ENCODE data around the gene GSTK1.

The GSTK1 gene

GRCh38 chr7:143290293-143290692, 27.1 kb downstream of the GSTK1 start:
- no peak overlapping the region for H3K4me3 ChIP-seq (ENCODE audit: low read depth, low read length)
- TF ChIP-seq CTCF (IDR thresholded peaks at IDR 0.05; ENCODE audit: borderline replicate concordance, insufficient read depth, low read depth, low read length) = no peak

- TF ChIP-seq CTCF (IDR thresholded peaks at IDR 0.05; ENCODE audit: borderline replicate concordance, insufficient read depth, low read depth, low read length) = no peak
- no peak overlapping the region for H3K4me3 ChIP-seq (ENCODE audit: low read depth, low read length)
Observed at GRCh38 chr7:143292876-143293275, 29.6 kb downstream of the GSTK1 start.

GRCh38 chr7:143295870-143296269, 32.6 kb downstream of the GSTK1 start:
- TF ChIP-seq CTCF (IDR thresholded peaks at IDR 0.05; ENCODE audit: borderline replicate concordance, insufficient read depth, low read depth, low read length) = no peak
- no peak overlapping the region for H3K4me3 ChIP-seq (ENCODE audit: low read depth, low read length)

GRCh38 chr7:143296686-143297085, 33.4 kb downstream of the GSTK1 start:
- H3K4me3 ChIP-seq (ENCODE audit: low read depth, low read length) = no peak overlapping the region
- TF ChIP-seq CTCF (IDR thresholded peaks at IDR 0.05; ENCODE audit: borderline replicate concordance, insufficient read depth, low read depth, low read length) = no peak

- no peak for TF ChIP-seq CTCF (IDR thresholded peaks at IDR 0.05; ENCODE audit: borderline replicate concordance, insufficient read depth, low read depth, low read length)
- H3K4me3 ChIP-seq (ENCODE audit: low read depth, low read length) = no peak overlapping the region
Observed at GRCh38 chr7:143299346-143299745, 36.1 kb downstream of the GSTK1 start.

GRCh38 chr7:143299840-143300239, 36.6 kb downstream of the GSTK1 start:
- TF ChIP-seq CTCF (IDR thresholded peaks at IDR 0.05; ENCODE audit: borderline replicate concordance, insufficient read depth, low read depth, low read length) = peak; percentile 71
- H3K4me3 ChIP-seq (ENCODE audit: low read depth, low read length) = no peak overlapping the region

GRCh38 chr7:143300959-143301935, 38.0 kb downstream of the GSTK1 start:
- TF ChIP-seq CTCF (IDR thresholded peaks at IDR 0.05; ENCODE audit: borderline replicate concordance, insufficient read depth, low read depth, low read length) = no peak

More at GRCh38 chr7:143300959-143301935, 38.0 kb downstream of the GSTK1 start:
- H3K4me3 ChIP-seq (ENCODE audit: low read depth, low read length) = no peak overlapping the region

Measured in GM12875 (cell line).